Activated CD8-positive, alpha-beta memory T cell treated with anti-CD3 and anti-CD28 coated beads, Interleukin-2, amount 50 U/mL, for 1 hour (primary cell): ENCODE measurements around the gene EIF4E3.

ENCODE experiments used
- DNase-seq: peaks from one replicate; pipeline ENCODE4 v3.0.0-alpha.2; 2020; ENCODE audit errors: extremely low read depth

Gene EIF4E3

DNA sequence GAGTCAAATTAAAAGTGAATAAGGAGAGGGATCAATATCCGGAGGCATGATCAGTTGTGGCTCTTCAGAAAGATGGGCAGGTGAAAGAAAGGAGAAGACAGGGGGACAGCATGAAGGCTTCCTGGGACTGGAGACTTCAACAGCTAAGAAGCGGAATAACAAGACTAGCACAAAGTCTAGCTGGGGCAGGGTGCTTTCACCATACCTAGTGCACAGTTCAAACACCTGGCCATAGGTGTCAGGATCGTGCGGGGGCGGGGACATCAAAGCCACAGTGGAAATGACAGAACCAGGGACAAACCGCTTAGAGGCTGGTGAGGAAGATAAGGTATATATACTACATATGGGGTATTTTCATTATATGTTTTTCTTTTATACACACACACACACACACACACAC is 75.4 kb downstream of the EIF4E3 start:
- no peak for DNase-seq

DNA sequence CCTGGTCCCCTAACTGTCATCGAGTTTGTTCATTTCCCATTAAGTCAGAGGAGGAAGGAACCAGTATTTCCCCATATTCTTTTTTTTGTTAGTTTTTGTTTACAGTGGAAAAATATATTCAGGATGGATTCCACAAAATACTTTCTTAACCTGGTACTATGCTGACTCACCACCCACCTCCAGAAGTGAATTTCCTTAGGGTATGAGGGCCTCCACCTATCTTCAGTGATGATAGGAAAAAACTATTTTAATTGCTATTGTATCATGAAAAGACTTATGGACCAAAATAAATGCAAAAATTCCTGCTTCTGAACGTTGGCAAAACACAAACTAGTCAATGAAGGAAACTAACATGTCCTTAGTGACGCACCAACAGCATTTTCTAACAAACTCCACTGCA is 77.5 kb downstream of the EIF4E3 start:
- no peak for DNase-seq

DNA sequence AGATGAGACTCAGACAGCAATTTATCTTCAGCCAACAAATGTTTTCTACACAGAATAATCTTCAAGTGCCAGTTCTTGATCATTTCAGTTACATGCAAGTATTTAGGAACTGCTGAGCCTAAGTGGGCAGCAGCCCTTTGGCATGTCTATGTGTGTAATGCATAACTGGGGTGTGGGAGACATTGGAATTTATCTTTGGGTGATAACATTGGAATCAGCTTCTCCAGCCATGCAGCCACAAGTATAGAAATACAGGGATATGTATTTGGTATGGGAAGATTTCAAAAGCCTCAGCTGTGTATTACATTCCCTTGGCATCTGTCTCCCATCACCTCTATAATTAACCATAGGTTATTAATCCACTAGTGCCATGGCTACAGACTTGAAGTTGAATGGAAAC is 78.2 kb downstream of the EIF4E3 start:
- no peak for DNase-seq

DNA sequence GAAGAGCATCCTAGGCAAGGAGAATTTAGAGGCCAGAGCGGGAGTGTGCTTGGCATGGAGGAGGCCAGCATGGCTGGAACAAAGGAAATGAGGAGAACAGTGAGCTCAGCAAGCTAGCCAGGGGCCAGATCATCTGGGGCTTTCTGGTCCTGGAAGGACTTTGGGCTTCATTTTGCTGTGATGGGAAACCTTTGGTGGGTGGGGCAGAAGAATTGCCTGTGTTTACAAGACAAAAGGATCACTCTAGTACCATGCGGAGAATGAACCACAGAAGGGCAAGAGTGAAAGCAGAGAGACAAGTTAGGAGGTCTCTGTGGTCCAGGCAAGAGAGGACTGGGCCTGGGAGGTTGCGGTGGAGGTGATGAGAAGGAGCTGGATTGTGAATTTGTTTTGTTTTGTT is 80.1 kb downstream of the EIF4E3 start:
- DNase-seq: no peak

DNA sequence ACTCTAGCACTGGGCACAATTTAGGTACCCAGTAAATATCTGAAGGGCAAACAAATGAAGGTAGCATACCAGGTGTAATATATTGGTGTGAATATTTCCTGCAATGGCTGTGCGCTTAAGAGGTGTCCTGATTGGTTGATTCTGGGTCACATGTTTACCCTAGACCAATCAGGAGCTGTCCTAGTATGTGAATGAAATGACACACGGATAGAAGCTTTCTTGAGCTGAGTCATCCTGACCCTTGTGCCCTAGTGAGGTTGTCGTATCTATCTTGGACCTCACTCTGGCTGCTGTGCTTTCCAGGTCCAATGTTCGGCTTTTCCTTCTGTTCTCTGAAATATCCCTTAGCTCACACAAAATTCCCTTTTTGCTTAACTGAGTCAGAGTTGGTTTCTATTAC is 83.5 kb downstream of the EIF4E3 start:
- DNase-seq: no peak

DNA sequence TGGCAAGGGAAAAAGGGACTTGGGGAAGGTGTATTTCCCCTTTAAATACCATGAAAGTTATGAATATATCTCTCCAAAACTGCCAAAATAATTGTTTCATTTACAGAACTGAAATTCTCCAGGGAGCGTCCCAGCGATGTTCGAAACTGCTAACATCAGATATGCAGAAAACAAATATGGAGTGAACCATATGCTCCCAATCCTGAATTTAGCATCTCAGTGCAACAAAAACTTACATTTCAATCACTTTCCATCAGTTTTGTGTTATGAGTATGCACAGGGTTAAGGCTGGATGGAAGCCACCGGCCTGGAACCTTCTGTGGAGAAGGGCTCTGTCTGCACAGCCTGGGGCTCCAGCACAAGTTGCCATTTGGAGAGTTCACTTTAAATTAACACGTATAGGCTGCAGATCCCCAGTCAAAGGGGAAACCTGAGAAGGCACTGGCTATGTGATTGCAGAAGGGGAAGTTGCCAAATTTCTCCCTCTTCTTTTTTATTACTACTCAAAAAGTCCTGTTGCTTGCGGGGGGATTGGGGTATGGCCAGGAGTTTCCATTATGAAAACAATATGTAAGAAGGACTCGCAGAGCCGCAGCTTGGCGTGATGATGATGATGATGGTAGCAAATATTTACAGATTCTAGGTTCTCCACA is 84.7 kb downstream of the EIF4E3 start:
- no peak for DNase-seq

DNA sequence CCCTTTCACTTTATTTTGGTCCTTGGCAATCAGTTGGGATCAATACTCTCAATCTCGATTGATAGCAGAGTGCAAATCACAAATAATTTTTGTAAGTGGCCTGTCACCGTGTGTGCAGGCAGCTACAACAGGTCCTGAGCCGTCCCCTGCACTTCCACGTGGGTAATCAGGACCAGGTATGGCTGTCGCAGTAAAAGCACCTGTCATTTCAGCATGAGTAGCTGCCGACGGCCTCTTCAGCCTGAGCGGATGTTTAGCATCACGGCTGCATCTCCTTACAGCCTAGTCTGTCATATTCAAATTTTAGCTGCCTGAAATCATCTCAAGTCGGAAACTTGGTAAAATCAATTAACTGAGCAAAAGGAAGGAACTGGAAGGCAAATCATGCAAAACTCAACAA is 88.7 kb downstream of the EIF4E3 start:
- no peak for DNase-seq

DNA sequence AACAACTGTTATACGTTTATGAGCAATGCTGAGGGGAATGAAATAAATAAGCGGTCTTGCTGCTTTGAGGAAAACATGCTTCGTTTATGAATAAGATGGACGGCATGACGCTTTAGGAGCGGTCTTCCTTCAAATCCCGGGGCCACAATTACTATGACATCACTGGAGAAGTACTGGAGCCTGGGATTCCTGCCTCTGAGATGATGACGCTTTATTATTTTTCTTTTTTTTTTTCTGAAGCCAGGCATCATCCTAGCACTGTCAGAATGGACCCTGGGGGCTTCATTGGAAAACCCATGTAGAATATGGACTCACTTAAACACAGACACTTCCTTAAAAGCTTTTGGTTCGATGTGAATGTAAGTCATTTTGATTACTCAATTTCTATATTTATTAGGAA is 89.2 kb downstream of the EIF4E3 start:
- DNase-seq: no peak

DNA sequence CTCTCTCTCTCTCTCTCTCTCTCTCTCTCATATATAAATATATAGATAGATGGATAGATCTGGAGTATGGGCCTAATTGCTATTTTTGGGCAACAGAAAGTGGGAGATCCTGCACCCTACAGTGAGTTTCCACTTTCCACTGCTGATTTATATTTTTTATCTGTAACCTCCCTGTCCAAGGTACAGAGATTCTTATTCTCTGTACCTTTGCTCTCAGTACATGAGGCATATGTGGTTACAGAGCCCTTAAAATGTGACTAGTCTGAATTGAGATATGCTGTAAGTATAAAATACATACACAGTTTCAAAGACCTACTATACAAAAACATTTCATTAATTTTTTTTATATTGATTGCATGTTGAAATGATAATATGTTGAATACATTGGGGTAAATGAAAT is 90.5 kb downstream of the EIF4E3 start:
- DNase-seq: no peak

DNA sequence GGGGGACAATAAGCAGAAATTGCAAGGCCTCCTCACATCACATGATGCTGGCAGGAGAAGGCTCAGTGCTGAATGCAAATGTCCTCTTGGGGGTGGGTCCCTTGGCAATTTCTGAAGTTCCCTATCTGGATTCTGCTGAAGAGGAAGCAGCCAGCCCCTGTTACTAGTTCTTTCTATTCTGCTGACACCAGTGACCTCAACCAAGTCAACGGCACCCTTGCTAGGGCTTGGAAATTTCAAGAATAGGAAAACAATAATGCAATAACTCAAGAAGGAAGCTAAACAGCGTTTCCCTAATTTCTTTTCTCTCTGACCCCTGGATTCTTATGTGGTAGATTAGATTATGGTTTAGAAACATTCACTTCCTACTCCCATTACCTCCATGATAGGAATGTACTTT is 95.5 kb downstream of the EIF4E3 start:
- DNase-seq: no peak

DNA sequence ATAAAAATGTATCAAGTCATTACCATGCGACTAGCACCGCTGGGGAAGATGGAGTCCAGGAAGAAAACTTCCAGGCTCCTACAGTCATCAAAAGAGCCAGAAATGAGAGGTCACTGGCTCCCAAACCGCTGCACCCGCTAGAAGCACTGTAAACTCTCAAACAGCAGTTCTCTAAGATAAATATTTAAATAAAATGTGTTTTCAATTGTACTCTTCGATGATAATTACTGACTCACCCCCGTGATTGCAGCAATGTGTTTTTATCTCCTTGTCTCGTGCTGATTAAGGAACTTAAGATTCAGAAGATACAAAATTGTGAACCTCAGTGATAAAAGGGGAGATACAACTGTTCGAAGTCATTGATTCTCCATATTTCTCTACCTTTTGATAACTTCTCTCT is 95.9 kb downstream of the EIF4E3 start:
- DNase-seq: no peak

DNA sequence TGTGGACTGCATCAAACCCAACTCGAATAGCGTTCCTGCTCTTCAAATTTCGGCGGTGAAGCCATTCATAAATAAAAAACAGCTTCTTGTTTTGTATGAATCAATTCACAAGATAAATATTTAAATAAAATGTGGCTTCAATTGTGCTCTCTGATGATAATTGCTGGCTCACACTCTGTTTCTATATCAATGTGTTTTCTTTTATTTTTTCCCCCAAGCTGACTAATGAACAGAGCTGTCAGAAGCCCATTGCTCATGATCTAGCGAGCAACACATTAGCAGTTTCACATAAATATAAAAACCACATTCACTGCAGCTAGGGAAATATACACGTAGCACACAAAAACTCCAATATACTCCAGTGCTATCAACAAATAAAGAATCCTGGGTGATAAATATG is 96.7 kb downstream of the EIF4E3 start:
- DNase-seq: no peak

DNA sequence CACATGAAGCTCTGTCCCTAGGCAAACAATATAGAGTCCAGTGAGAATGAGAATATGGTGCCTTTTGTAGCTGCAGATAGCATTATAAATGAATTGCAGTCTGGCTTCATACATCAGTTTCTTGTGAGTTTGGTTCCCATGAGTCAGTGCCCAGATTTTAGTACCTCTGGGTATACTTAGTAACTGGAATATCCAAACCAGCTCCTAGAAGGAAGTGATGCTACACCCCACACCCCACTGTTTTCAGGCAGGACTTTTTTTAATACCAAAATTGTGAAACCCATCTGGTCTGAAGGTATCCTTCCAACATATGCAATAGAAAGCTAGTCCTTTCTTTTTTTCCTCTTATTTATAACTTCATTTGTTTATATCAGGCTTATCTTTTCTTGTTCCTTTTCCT is 99.5 kb downstream of the EIF4E3 start:
- DNase-seq: no peak
